Kidney (tissue), 14 donors: Measurements from ENCODE around the gene ASPG. TPM values are rescaled to one million over a fixed set of nuclear protein-coding genes. Genes with fewer than 3 reads are reported as not detected.

Experiments used
- DNase-seq, 5 donors: peaks; one replicate each; pipeline ENCODE4 v3.0.0-alpha.2; 2013 to 2020
- FAIRE-seq: peaks from 2 replicates; lab custom pipeline; 2012; peaks lifted over from hg19 to GRCh38; lab: Jason Lieb, UNC
- H3K27ac ChIP-seq, 2 donors: one replicate each; pipeline ENCODE4 v1.7.0; 2013; ENCODE audit warnings: low read depth in 2 of 2, low read length in 2 of 2, inconsistent platforms in 1 of 2
- H3K27me3 ChIP-seq: one replicate; pipeline ENCODE4 v1.7.1; 2013; ENCODE audit warnings: low read length, inconsistent platforms; ENCODE audit not compliant: control insufficient read depth, insufficient read depth
- H3K36me3 ChIP-seq, 3 donors: one replicate each; pipeline versions ENCODE4 v1.7.0 to v1.7.1; 2013; ENCODE audit warnings: low read length in 3 of 3, control low read depth in 1 of 3, inconsistent platforms in 1 of 3; ENCODE audit not compliant: insufficient read depth in 3 of 3, control insufficient read depth in 2 of 3
- H3K4me1 ChIP-seq, 3 donors: one replicate each; pipeline versions ENCODE4 v1.7.0 to v1.7.1; 2013; ENCODE audit warnings: low read length in 3 of 3, inconsistent platforms in 1 of 3, low read depth in 1 of 3; ENCODE audit not compliant: control insufficient read depth in 2 of 3, insufficient read depth in 2 of 3
- H3K4me3 ChIP-seq, 3 donors: one replicate each; pipeline versions ENCODE4 v1.7.0 to v1.8.1; 2013; ENCODE audit warnings: low read length in 3 of 3, control low read depth in 1 of 3, inconsistent platforms in 1 of 3
- H3K9ac ChIP-seq, 3 donors: one replicate each; pipeline versions ENCODE4 v1.7.0 to v1.7.1; 2013; ENCODE audit warnings: low read length in 3 of 3, control low read depth in 1 of 3, inconsistent platforms in 1 of 3
- H3K9me3 ChIP-seq, 3 donors: one replicate each; pipeline versions ENCODE4 v1.7.0 to v1.7.1; 2013; ENCODE audit warnings: low read length in 3 of 3, control low read depth in 1 of 3, inconsistent platforms in 1 of 3; ENCODE audit not compliant: control insufficient read depth in 2 of 3, insufficient read depth in 1 of 3
- CTCF ChIP-seq: IDR thresholded peaks from 3 replicates; pipeline ENCODE4 v1.5.1; 2012; ENCODE audit warnings: mild to moderate bottlenecking, moderate library complexity, borderline replicate concordance; ENCODE audit not compliant: insufficient read depth; ENCODE audit errors: extremely low read depth
- intact Hi-C: fragments of 100-400 bp; cut with DNase I; formaldehyde crosslinking; loops from one replicate; pipeline ENCODE4 v1.11.1; 2022
- polyA plus RNA-seq: library from polyadenylated mRNA; stranded (reverse); fragments of 350-450 nt; fragmentation: Illumina TruSeq; extraction: RNeasy Lipid Tissue Mini Kit (QIAGEN cat#74804); gene quantifications from one replicate; pipeline ENCODE4 v1.2.3, GENCODE V29; 2014; ENCODE audit warnings: low read depth, low replicate concordance; ENCODE audit not compliant: insufficient read depth
- total RNA-seq: library from RNA; stranded (reverse); fragmentation: NEBNext Ultra II Directional; extraction: Animal tissue kit (Norgen Biotek cat#: 25700); gene quantifications from one replicate; pipeline ENCODE4 v1.2.1, GENCODE V29; 2021
- donor health status: control.
- donor health status: control.
- donor health status: control.
- donor health status: control.
- donor health status: control.
- donor health status: DM: yes; HTN: yes; CAD: no.
- donor health status: Normal renal cell carcinoma (clear cell type).

The ASPG gene
- total and polyA plus RNA-seq, 2 donors from 2014 or later, result 2.5 to 58.1 TPM

GRCh38 chr14:104062281-104062680, 23.2 kb upstream of the ASPG start:
- H3K4me3 ChIP-seq, result no peak overlapping the region
- TF ChIP-seq CTCF, result no peak
- H3K27me3 ChIP-seq, result no peaks in the 10 kb centered on the region
- H3K27ac ChIP-seq, result no peak overlapping the region
- no peak overlapping the region for H3K9ac ChIP-seq
- no peaks in the 10 kb centered on the region for H3K36me3 ChIP-seq
- H3K4me1 ChIP-seq, result no peaks in the 10 kb centered on the region
- FAIRE-seq (no peak), DNase-seq (no peak)
- intact Hi-C loops, result no loop called here
- H3K9me3 ChIP-seq, result peaks cover 0 to 7% (median 0%) of the 10 kb centered on the region in 3 donors

- Histone ChIP-seq H3K4me3 (no peak overlapping the region), H3K9ac (no peak overlapping the region), H3K27me3 (no peaks in the 10 kb centered on the region), H3K27ac (no peak overlapping the region), H3K4me1 (no peaks in the 10 kb centered on the region), H3K36me3 (no peaks in the 10 kb centered on the region), H3K9me3 (peaks cover 0 to 11% (median 0%) of the 10 kb centered on the region in 3 donors)
- intact Hi-C loops, result no loop called here
- FAIRE-seq, result no peak
- TF ChIP-seq CTCF, result no peak
- DNase-seq, result no peak
Measured at GRCh38 chr14:104064003-104064402, 21.5 kb upstream of the ASPG start.

- no peak for DNase-seq
- H3K27ac ChIP-seq, result no peak overlapping the region
- H3K27me3 ChIP-seq, result no peaks in the 10 kb centered on the region
- TF ChIP-seq CTCF, result no peak
- H3K4me3 ChIP-seq, result no peak overlapping the region
- FAIRE-seq, result no peak
- no peaks in the 10 kb centered on the region for H3K4me1 ChIP-seq
- intact Hi-C loops, result no loop called here
- no peaks in the 10 kb centered on the region for H3K36me3 ChIP-seq
- no peak overlapping the region for H3K9ac ChIP-seq
- H3K9me3 ChIP-seq, result peaks cover 0 to 11% (median 0%) of the 10 kb centered on the region in 3 donors
Measured at GRCh38 chr14:104066279-104066678, 19.2 kb upstream of the ASPG start.

GRCh38 chr14:104066719-104067295, 18.7 kb upstream of the ASPG start:
- no peak overlapping the region for H3K9ac ChIP-seq
- H3K27me3 ChIP-seq, result no peaks in the 10 kb centered on the region
- no peak for FAIRE-seq
- H3K27ac ChIP-seq, result no peak overlapping the region
- intact Hi-C loops, result no loop called here
- no peaks in the 10 kb centered on the region for H3K36me3 ChIP-seq
- DNase-seq, result no peak
- peaks cover 0 to 11% (median 0%) of the 10 kb centered on the region in 3 donors for H3K9me3 ChIP-seq
- no peaks in the 10 kb centered on the region for H3K4me1 ChIP-seq
- TF ChIP-seq CTCF, result no peak
- H3K4me3 ChIP-seq, result no peak overlapping the region
